Nephron progenitor cell (in vitro differentiated cells): Measurements from ENCODE around the gene ST6GALNAC2.

Experiments
- DNase-seq: peaks from one replicate; pipeline ENCODE4 v3.0.0; 2021
- H3K27ac Mint-ChIP-seq: 2 replicates; pipeline ENCODE4 v1.8.0; 2021; ENCODE audit warnings: mild to moderate bottlenecking, moderate library complexity, mixed read lengths
- H3K27me3 Mint-ChIP-seq: 2 replicates; pipeline ENCODE4 v1.8.0; 2021; ENCODE audit warnings: mild to moderate bottlenecking, low read depth, mixed read lengths; ENCODE audit not compliant: poor library complexity
- H3K36me3 Mint-ChIP-seq: 2 replicates; pipeline ENCODE4 v1.8.0; 2021; ENCODE audit warnings: low read depth, mixed read lengths
- H3K4me1 Mint-ChIP-seq: 2 replicates; pipeline ENCODE4 v1.8.0; 2021; ENCODE audit warnings: mixed read lengths
- H3K4me3 Mint-ChIP-seq: 2 replicates; pipeline ENCODE4 v1.8.0; 2021; ENCODE audit warnings: mild to moderate bottlenecking, moderate library complexity, mixed read lengths
- H3K9me3 Mint-ChIP-seq: 2 replicates; pipeline ENCODE4 v1.8.0; 2021; ENCODE audit warnings: mild to moderate bottlenecking, moderate library complexity, mixed read lengths
- CTCF ChIP-seq: fragments of 200-600 bp; sonication (generic); IDR thresholded peaks from 2 replicates; pipeline ENCODE4 v1.5.0; 2021; ENCODE audit warnings: antibody characterized with exemption

Gene ST6GALNAC2

GRCh38 chr17:76570877-76571471 is 14.7 kb downstream of the ST6GALNAC2 start:
- peaks cover 4% of the 10 kb centered on the region for H3K36me3 Mint-ChIP-seq
- no peak for DNase-seq
- H3K27me3 Mint-ChIP-seq, result peaks cover 5% of the 10 kb centered on the region
- peaks cover 44% of the 10 kb centered on the region for H3K4me1 Mint-ChIP-seq
- no peak overlapping the region for H3K4me3 Mint-ChIP-seq
- H3K9me3 Mint-ChIP-seq, result no peaks in the 10 kb centered on the region
- TF ChIP-seq CTCF, result no peak
- H3K27ac Mint-ChIP-seq, result no peak overlapping the region

GRCh38 chr17:76570457-76570856 is 15.2 kb downstream of the ST6GALNAC2 start:
- no peaks in the 10 kb centered on the region for H3K9me3 Mint-ChIP-seq
- DNase-seq, result no peak
- H3K4me3 Mint-ChIP-seq, result no peak overlapping the region
- no peak for TF ChIP-seq CTCF
- H3K36me3 Mint-ChIP-seq, result peaks cover 9% of the 10 kb centered on the region
- peaks cover 5% of the 10 kb centered on the region for H3K27me3 Mint-ChIP-seq
- no peak overlapping the region for H3K27ac Mint-ChIP-seq
- H3K4me1 Mint-ChIP-seq, result peaks cover 49% of the 10 kb centered on the region

- no peak for TF ChIP-seq CTCF
- H3K27ac Mint-ChIP-seq, result no peak overlapping the region
- H3K9me3 Mint-ChIP-seq, result no peaks in the 10 kb centered on the region
- H3K27me3 Mint-ChIP-seq, result peaks cover 5% of the 10 kb centered on the region
- no peak overlapping the region for H3K4me3 Mint-ChIP-seq
- H3K4me1 Mint-ChIP-seq, result peaks cover 46% of the 10 kb centered on the region
- H3K36me3 Mint-ChIP-seq, result peaks cover 16% of the 10 kb centered on the region
- DNase-seq, result no peak
Measured at GRCh38 chr17:76569607-76570279, 15.9 kb downstream of the ST6GALNAC2 start.

- Mint-ChIP-seq H3K27ac (no peak overlapping the region), H3K9me3 (no peaks in the 10 kb centered on the region), H3K4me3 (no peak overlapping the region), H3K36me3 (peaks cover 21% of the 10 kb centered on the region), H3K4me1 (peaks cover 41% of the 10 kb centered on the region), H3K27me3 (peaks cover 5% of the 10 kb centered on the region)
- DNase-seq, result no peak
- TF ChIP-seq CTCF, result no peak
Measured at GRCh38 chr17:76568811-76569221, 16.8 kb downstream of the ST6GALNAC2 start.

- peak overlapping the region; percentile 84 for H3K27ac Mint-ChIP-seq
Measured at GRCh38 chr17:76567634-76568432, 17.8 kb downstream of the ST6GALNAC2 start.

More at GRCh38 chr17:76567634-76568432, 17.8 kb downstream of the ST6GALNAC2 start:
- H3K4me3 Mint-ChIP-seq, result no peak overlapping the region
- peaks cover 28% of the 10 kb centered on the region for H3K36me3 Mint-ChIP-seq
- peaks cover 40% of the 10 kb centered on the region for H3K4me1 Mint-ChIP-seq
- no peak for TF ChIP-seq CTCF
- H3K27me3 Mint-ChIP-seq, result peaks cover 5% of the 10 kb centered on the region
- H3K9me3 Mint-ChIP-seq, result no peaks in the 10 kb centered on the region
- DNase-seq, result no peak
